ENCODE measurements around the gene PPM1F. TPM values are rescaled to one million over a fixed set of nuclear protein-coding genes. Genes with fewer than 3 reads are reported as not detected.

PPM1F gene
- total and polyA plus RNA-seq, 4 donors = 1.8 to 15.5 (median 8.9) TPM

- peak overlapping the region in 1 of 2 donors; percentile 13 for H3K9ac ChIP-seq (ENCODE audit: low read depth in 1 of 2, low read length in 2 of 2)
- H3K4me1 ChIP-seq (ENCODE audit: control insufficient read depth in 4 of 4, insufficient read depth in 4 of 4, low read length in 3 of 4) = peaks cover 5 to 27% (median 18%) of the 10 kb centered on the region in 4 donors
- H3K27me3 ChIP-seq (ENCODE audit: control insufficient read depth in 4 of 4, insufficient read depth in 4 of 4, low read length in 3 of 4) = no peaks in the 10 kb centered on the region
- 79% methylated on average over 15 of the region's 15 CpGs for WGBS
- no peak for DNase-seq (ENCODE audit: low spot score)
- peak overlapping the region in 1 of 2 donors; percentile 91 for H3K27ac ChIP-seq (ENCODE audit: low read depth in 1 of 2, low read length in 2 of 2)
- no peaks in the 10 kb centered on the region for H3K9me3 ChIP-seq (ENCODE audit: control insufficient read depth in 4 of 4, low read length in 3 of 4)
- TF ChIP-seq REST (IDR thresholded peaks at IDR 0.05) (no peak), ATF3 (IDR thresholded peaks at IDR 0.05) (no peak), JUND (IDR thresholded peaks at IDR 0.05) (no peak), SP1 (IDR thresholded peaks at IDR 0.05) (no peak), EGR1 (IDR thresholded peaks at IDR 0.05; ENCODE audit: low read depth in 2 of 2) (no peak), CTCF (IDR thresholded peaks at IDR 0.05; ENCODE audit: low read depth, low read length, missing input control) (no peak), FOXA1 (IDR thresholded peaks at IDR 0.05) (no peak), TAF1 (conservative IDR thresholded peaks at IDR 0.05) (no peak), HNF4G (IDR thresholded peaks at IDR 0.05) (no peak), NR2F2 (IDR thresholded peaks at IDR 0.05) (no peak), GABPA (IDR thresholded peaks at IDR 0.05 in 1 of 2, conservative IDR thresholded peaks at IDR 0.05 in 1 of 2) (no peak), FOXA2 (IDR thresholded peaks at IDR 0.05) (no peak), RAD21 (IDR thresholded peaks at IDR 0.05) (no peak), HNF4A (conservative IDR thresholded peaks at IDR 0.05) (no peak), RXRA (IDR thresholded peaks at IDR 0.05) (no peak)
- H3K36me3 ChIP-seq (ENCODE audit: control insufficient read depth in 4 of 4, insufficient read depth in 3 of 4, low read depth in 1 of 4, low read length in 3 of 4) = peaks cover 2 to 10% (median 5%) of the 10 kb centered on the region in 4 donors
- no peak overlapping the region for H3K4me3 ChIP-seq (ENCODE audit: low read depth in 1 of 3, low read length in 3 of 3)
Observed at GRCh38 chr22:21936151-21936775, 16.4 kb downstream of the PPM1F start.

- H3K9ac ChIP-seq (ENCODE audit: low read depth in 1 of 2, low read length in 2 of 2) = no peak overlapping the region
- DNase-seq (ENCODE audit: low spot score) = no peak
- TF ChIP-seq HNF4G (IDR thresholded peaks at IDR 0.05) = no peak
- peaks cover 2 to 20% (median 16%) of the 10 kb centered on the region in 4 donors for H3K4me1 ChIP-seq (ENCODE audit: control insufficient read depth in 4 of 4, insufficient read depth in 4 of 4, low read length in 3 of 4)
- 97% methylated on average over 19 of the region's 19 CpGs for WGBS
- no peak overlapping the region for H3K4me3 ChIP-seq (ENCODE audit: low read depth in 1 of 3, low read length in 3 of 3)
- H3K27me3 ChIP-seq (ENCODE audit: control insufficient read depth in 4 of 4, insufficient read depth in 4 of 4, low read length in 3 of 4) = no peaks in the 10 kb centered on the region
- no peak overlapping the region for H3K27ac ChIP-seq (ENCODE audit: low read depth in 1 of 2, low read length in 2 of 2)
- H3K36me3 ChIP-seq (ENCODE audit: control insufficient read depth in 4 of 4, insufficient read depth in 3 of 4, low read depth in 1 of 4, low read length in 3 of 4) = peaks cover 9 to 23% (median 11%) of the 10 kb centered on the region in 4 donors
- no peaks in the 10 kb centered on the region for H3K9me3 ChIP-seq (ENCODE audit: control insufficient read depth in 4 of 4, low read length in 3 of 4)
Observed at GRCh38 chr22:21933910-21934309, 18.7 kb downstream of the PPM1F start.

Measured in liver (tissue), 9 donors.